ENCODE measurements around the gene OCRL. TPM values are rescaled to one million over a fixed set of nuclear protein-coding genes. Genes with fewer than 3 reads are reported as not detected.

OCRL gene
- total and polyA plus RNA-seq, 4 donors, result 3.1 to 13.1 (median 5.7) TPM

- WGBS, result 44% methylated on average over 5 of the region's 5 CpGs
These were observed 59.9 kb downstream of the OCRL start for GRCh38 chrX:129599996-129600395.

GRCh38 chrX:129600981-129601424 lies 60.9 kb downstream of the OCRL start:
- no peak for DNase-seq (ENCODE audit: low spot score)
- 40% methylated on average over 11 of the region's 11 CpGs for WGBS

More at GRCh38 chrX:129599996-129600395, 59.9 kb downstream of the OCRL start:
- peak overlapping the region in 1 of 2 donors; percentile 12 for H3K27ac ChIP-seq (ENCODE audit: low read depth in 1 of 2, low read length in 2 of 2)
- no peak overlapping the region for H3K9ac ChIP-seq (ENCODE audit: low read depth in 1 of 2, low read length in 2 of 2)
- H3K9me3 ChIP-seq (ENCODE audit: control insufficient read depth in 4 of 4, low read length in 3 of 4), result no peaks in the 10 kb centered on the region
- no peak overlapping the region for H3K4me3 ChIP-seq (ENCODE audit: low read depth in 1 of 3, low read length in 3 of 3)
- no peaks in the 10 kb centered on the region for H3K27me3 ChIP-seq (ENCODE audit: control insufficient read depth in 4 of 4, insufficient read depth in 4 of 4, low read length in 3 of 4)
- peaks cover 0 to 25% (median 15%) of the 10 kb centered on the region in 4 donors for H3K4me1 ChIP-seq (ENCODE audit: control insufficient read depth in 4 of 4, insufficient read depth in 4 of 4, low read length in 3 of 4)
- no peaks in the 10 kb centered on the region for H3K36me3 ChIP-seq (ENCODE audit: control insufficient read depth in 4 of 4, insufficient read depth in 3 of 4, low read depth in 1 of 4, low read length in 3 of 4)
- no peak for TF ChIP-seq TAF1 (conservative IDR thresholded peaks at IDR 0.05)
- TF ChIP-seq REST (IDR thresholded peaks at IDR 0.05), result no peak
- TF ChIP-seq RXRA (IDR thresholded peaks at IDR 0.05), result peak in 1 of 2 donors; percentile 9
- TF ChIP-seq FOXA2 (IDR thresholded peaks at IDR 0.05), result peak; percentile 26
- no peak for DNase-seq (ENCODE audit: low spot score)

GRCh38 chrX:129606918-129607317 lies 66.9 kb downstream of the OCRL start:
- Histone ChIP-seq H3K36me3 (ENCODE audit: control insufficient read depth in 4 of 4, insufficient read depth in 3 of 4, low read depth in 1 of 4, low read length in 3 of 4) (no peaks in the 10 kb centered on the region), H3K4me1 (ENCODE audit: control insufficient read depth in 4 of 4, insufficient read depth in 4 of 4, low read length in 3 of 4) (peaks cover 0 to 8% (median 3%) of the 10 kb centered on the region in 4 donors), H3K27me3 (ENCODE audit: control insufficient read depth in 4 of 4, insufficient read depth in 4 of 4, low read length in 3 of 4) (no peaks in the 10 kb centered on the region), H3K27ac (ENCODE audit: low read depth in 1 of 2, low read length in 2 of 2) (no peak overlapping the region), H3K4me3 (ENCODE audit: low read depth in 1 of 3, low read length in 3 of 3) (no peak overlapping the region), H3K9ac (ENCODE audit: low read depth in 1 of 2, low read length in 2 of 2) (no peak overlapping the region), H3K9me3 (ENCODE audit: control insufficient read depth in 4 of 4, low read length in 3 of 4) (peaks cover 0 to 3% (median 0%) of the 10 kb centered on the region in 4 donors)
- 16% methylated on average over 5 of the region's 5 CpGs for WGBS
- TF ChIP-seq CTCF (IDR thresholded peaks at IDR 0.05; ENCODE audit: low read depth, low read length, missing input control), result peak; percentile 76
- no peak for TF ChIP-seq HNF4G (IDR thresholded peaks at IDR 0.05)
- TF ChIP-seq RAD21 (IDR thresholded peaks at IDR 0.05), result peak; percentile 80 to 89
- DNase-seq (ENCODE audit: low spot score), result peak; percentile 67

More at GRCh38 chrX:129600981-129601424, 60.9 kb downstream of the OCRL start:
- Histone ChIP-seq H3K9ac (ENCODE audit: low read depth in 1 of 2, low read length in 2 of 2) (no peak overlapping the region), H3K4me3 (ENCODE audit: low read depth in 1 of 3, low read length in 3 of 3) (no peak overlapping the region), H3K4me1 (ENCODE audit: control insufficient read depth in 4 of 4, insufficient read depth in 4 of 4, low read length in 3 of 4) (peaks cover 1 to 25% (median 18%) of the 10 kb centered on the region in 4 donors), H3K27ac (ENCODE audit: low read depth in 1 of 2, low read length in 2 of 2) (no peak overlapping the region), H3K9me3 (ENCODE audit: control insufficient read depth in 4 of 4, low read length in 3 of 4) (no peaks in the 10 kb centered on the region), H3K27me3 (ENCODE audit: control insufficient read depth in 4 of 4, insufficient read depth in 4 of 4, low read length in 3 of 4) (no peaks in the 10 kb centered on the region), H3K36me3 (ENCODE audit: control insufficient read depth in 4 of 4, insufficient read depth in 3 of 4, low read depth in 1 of 4, low read length in 3 of 4) (no peaks in the 10 kb centered on the region)
- TF ChIP-seq RAD21 (IDR thresholded peaks at IDR 0.05) (peak; percentile 52 to 75), CTCF (IDR thresholded peaks at IDR 0.05; ENCODE audit: low read depth, low read length, missing input control) (peak; percentile 43), SP1 (IDR thresholded peaks at IDR 0.05) (no peak)
